OCI-LY1 (cell line): Measurements from ENCODE around the gene NDUFAB1.

Experiments
- H2AFZ ChIP-seq: fragments of 200-600 bp; sonication (generic), shearing (Covaris generic); 2 replicates; pipeline ENCODE4 v1.6.0; 2014; ENCODE audit warnings: antibody characterized with exemption, mild to moderate bottlenecking, low read length
- H3F3A ChIP-seq: fragments of 200-600 bp; sonication (generic), shearing (Covaris generic); 2 replicates; pipeline ENCODE4 v1.6.0; 2014; ENCODE audit warnings: mild to moderate bottlenecking, antibody characterized with exemption, low read length, moderate library complexity; ENCODE audit not compliant: insufficient read depth
- H3K27ac ChIP-seq: fragments of 200-600 bp; sonication (generic); 2 replicates; pipeline ENCODE4 v1.5.1; 2014; ENCODE audit warnings: low read length, mixed run types, mild to moderate bottlenecking, low read depth; ENCODE audit not compliant: poor library complexity, severe bottlenecking
- H3K27me3 ChIP-seq: fragments of 200-600 bp; sonication (generic); 2 replicates; pipeline ENCODE4 v1.6.0; 2014; ENCODE audit warnings: antibody characterized with exemption, mild to moderate bottlenecking, low read length, moderate library complexity; ENCODE audit not compliant: insufficient read depth
- H3K36me3 ChIP-seq: fragments of 200-600 bp; sonication (generic); 2 replicates; pipeline ENCODE4 v1.6.1; 2014; ENCODE audit warnings: mild to moderate bottlenecking, antibody characterized with exemption, low read length, moderate library complexity, mixed read lengths; ENCODE audit not compliant: insufficient read depth
- H3K4me1 ChIP-seq: fragments of 200-600 bp; sonication (generic); 2 replicates; pipeline ENCODE4 v1.5.1; 2014; ENCODE audit warnings: mild to moderate bottlenecking, low read length, moderate library complexity; ENCODE audit not compliant: insufficient read depth, severe bottlenecking
- H3K4me2 ChIP-seq: fragments of 200-600 bp; sonication (generic), shearing (Covaris generic); 2 replicates; pipeline ENCODE4 v1.6.1; 2014; ENCODE audit warnings: low read length
- H3K4me3 ChIP-seq: fragments of 200-600 bp; sonication (generic); 2 replicates; pipeline ENCODE4 v1.5.1; 2014; ENCODE audit warnings: low read length, low read depth, mild to moderate bottlenecking, mixed read lengths; ENCODE audit not compliant: poor library complexity, severe bottlenecking
- H3K79me2 ChIP-seq: fragments of 200-600 bp; shearing (Covaris generic); 2 replicates; pipeline ENCODE4 v1.6.1; 2016; ENCODE audit warnings: mixed run types, low read length, mixed read lengths; ENCODE audit not compliant: insufficient read depth
- H3K9ac ChIP-seq: fragments of 200-600 bp; sonication (generic), shearing (Covaris generic); 2 replicates; pipeline ENCODE4 v1.6.1; 2014; ENCODE audit warnings: mild to moderate bottlenecking, low read length, mixed read lengths
- H3K9me2 ChIP-seq: fragments of 200-600 bp; sonication (generic), shearing (Covaris generic); 2 replicates; pipeline ENCODE4 v1.6.1; 2014; ENCODE audit warnings: low read depth, mild to moderate bottlenecking, low read length, mixed read lengths
- H3K9me3 ChIP-seq: fragments of 200-600 bp; shearing (Covaris generic); 2 replicates; pipeline ENCODE4 v1.6.1; 2014; ENCODE audit warnings: low read length, mixed read lengths
- H4K20me1 ChIP-seq: fragments of 200-600 bp; sonication (generic), shearing (Covaris generic); 2 replicates; pipeline ENCODE4 v1.6.0; 2016; ENCODE audit warnings: mild to moderate bottlenecking, low read length; ENCODE audit not compliant: insufficient read depth
- CTCF ChIP-seq: fragments of 200-600 bp; sonication (generic), shearing (Covaris generic); IDR thresholded peaks from 2 replicates; pipeline ENCODE4 v1.5.1; 2017; ENCODE audit warnings: mild to moderate bottlenecking, antibody characterized with exemption, low read length, moderate library complexity, mixed read lengths
- EZH2 ChIP-seq: fragments of 200-600 bp; sonication (generic), shearing (Covaris generic); IDR thresholded peaks from 2 replicates; pipeline ENCODE4 v1.8.0; 2017; ENCODE audit warnings: borderline replicate concordance, mixed run types, mild to moderate bottlenecking, antibody characterized with exemption, low read length, moderate library complexity, mixed read lengths

The NDUFAB1 gene

GRCh38 chr16:23607726-23608125 lies 11.6 kb upstream of the NDUFAB1 start:
- Histone ChIP-seq H3K9ac (no peak overlapping the region), H3K36me3 (peaks cover 44% of the 10 kb centered on the region), H3K79me2 (no peaks in the 10 kb centered on the region), H3K9me3 (no peaks in the 10 kb centered on the region), H3K27me3 (no peaks in the 10 kb centered on the region), H3K9me2 (no peaks in the 10 kb centered on the region), H3K4me1 (no peaks in the 10 kb centered on the region), H3K27ac (no peak overlapping the region), H3K4me2 (no peak overlapping the region), H2AFZ (no peak overlapping the region), H3K4me3 (no peak overlapping the region), H3F3A (no peaks in the 10 kb centered on the region), H4K20me1 (no peaks in the 10 kb centered on the region)
- no peak for TF ChIP-seq CTCF
- no peak for TF ChIP-seq EZH2

GRCh38 chr16:23597003-23597756 lies 1.1 kb upstream of the NDUFAB1 start:
- H3K9me3 ChIP-seq, result no peaks in the 10 kb centered on the region
- peaks cover 36% of the 10 kb centered on the region for H3K36me3 ChIP-seq
- no peaks in the 10 kb centered on the region for H3K9me2 ChIP-seq
- no peak overlapping the region for H2AFZ ChIP-seq
- H3F3A ChIP-seq, result no peaks in the 10 kb centered on the region
- H4K20me1 ChIP-seq, result no peaks in the 10 kb centered on the region
- TF ChIP-seq EZH2, result no peak
- TF ChIP-seq CTCF, result peak; percentile 71
- H3K79me2 ChIP-seq, result peaks cover 35% of the 10 kb centered on the region
- peak overlapping the region; percentile 38 for H3K9ac ChIP-seq
- H3K4me2 ChIP-seq, result peak overlapping the region; percentile 67
- H3K27ac ChIP-seq, result peak overlapping the region; percentile 75
- H3K4me3 ChIP-seq, result peak overlapping the region; percentile 25
- H3K27me3 ChIP-seq, result no peaks in the 10 kb centered on the region
- H3K4me1 ChIP-seq, result peaks cover 15% of the 10 kb centered on the region

- no peaks in the 10 kb centered on the region for H3F3A ChIP-seq
- peaks cover 15% of the 10 kb centered on the region for H3K4me1 ChIP-seq
- peaks cover 45% of the 10 kb centered on the region for H3K79me2 ChIP-seq
- peak overlapping the region; percentile 94 for H3K9ac ChIP-seq
- no peak overlapping the region for H3K27ac ChIP-seq
- TF ChIP-seq CTCF, result no peak
- no peak for TF ChIP-seq EZH2
- H3K36me3 ChIP-seq, result peaks cover 40% of the 10 kb centered on the region
- H3K4me2 ChIP-seq, result peak overlapping the region; percentile 99
- peak overlapping the region; percentile 93 for H3K4me3 ChIP-seq
- no peaks in the 10 kb centered on the region for H3K9me2 ChIP-seq
- H4K20me1 ChIP-seq, result no peaks in the 10 kb centered on the region
- no peaks in the 10 kb centered on the region for H3K9me3 ChIP-seq
- H2AFZ ChIP-seq, result no peak overlapping the region
- H3K27me3 ChIP-seq, result no peaks in the 10 kb centered on the region
These were observed 718 bp downstream of the NDUFAB1 start for GRCh38 chr16:23595246-23595950.
